GM12878 (cell line): ENCODE measurements around the gene LRTM2.

ENCODE experiments used
- CTCF ChIP-seq, 3 experiments: IDR thresholded peaks in 2 of 3; conservative IDR thresholded peaks in 1 of 3; 2 replicates each; pipeline ENCODE4 v1.5.1; 2011; ENCODE audit warnings: low read depth in 3 of 3, low read length in 3 of 3, mild to moderate bottlenecking in 3 of 3, control low read depth in 2 of 3, moderate library complexity in 2 of 3, inconsistent platforms in 1 of 3, mixed read lengths in 1 of 3; ENCODE audit not compliant: control insufficient read depth in 2 of 3, insufficient read depth in 1 of 3; ENCODE audit errors: extremely low read depth in 1 of 3
- NRF1 ChIP-seq: conservative IDR thresholded peaks from 2 replicates; pipeline ENCODE4 v1.6.1; 2011; ENCODE audit warnings: mild to moderate bottlenecking, low read depth, low read length, improper control_type of control experiment
- ZBED1 ChIP-seq: IDR thresholded peaks from 2 replicates; pipeline ENCODE4 v1.6.1; 2016; ENCODE audit warnings: borderline replicate concordance

- TF ChIP-seq CTCF (IDR thresholded peaks at IDR 0.05 in 2 of 3, conservative IDR thresholded peaks at IDR 0.05 in 1 of 3; ENCODE audit: control insufficient read depth in 2 of 3, extremely low read depth in 1 of 3, insufficient read depth in 1 of 3, low read depth in 3 of 3, low read length in 3 of 3) (no peak), ZBED1 (no peak), NRF1 (no peak)
Observed at GRCh38 chr12:1803736-1804135, 16.6 kb upstream of the LRTM2 start.
